Neuronal stem cell (in vitro differentiated cells): ENCODE measurements around the gene HLA-DMA.

ENCODE experiments used
- DNase-seq: peaks from one replicate; pipeline ENCODE4 v3.0.0-alpha.2; 2013; ENCODE audit warnings: low spot score
- H2AFZ ChIP-seq: one replicate; pipeline ENCODE4 v1.6.1; 2013; ENCODE audit warnings: mild to moderate bottlenecking, low read length, inconsistent platforms
- H2AK5ac ChIP-seq: 2 replicates; pipeline ENCODE4 v1.6.1; 2013; ENCODE audit warnings: low read depth, mild to moderate bottlenecking, inconsistent platforms, low read length, moderate library complexity, mixed read lengths
- H2BK120ac ChIP-seq: 2 replicates; pipeline ENCODE4 v1.6.1; 2013; ENCODE audit warnings: low read depth, mild to moderate bottlenecking, inconsistent platforms, low read length, moderate library complexity, mixed read lengths
- H2BK12ac ChIP-seq: one replicate; pipeline ENCODE4 v1.6.1; 2013; ENCODE audit warnings: low read length, inconsistent platforms
- H2BK15ac ChIP-seq: 2 replicates; pipeline ENCODE4 v1.6.1; 2013; ENCODE audit warnings: mild to moderate bottlenecking, low read length, inconsistent platforms, mixed read lengths
- H2BK5ac ChIP-seq: one replicate; pipeline ENCODE4 v1.6.1; 2013; ENCODE audit warnings: inconsistent platforms, mild to moderate bottlenecking, low read length, moderate library complexity
- H3K14ac ChIP-seq: one replicate; pipeline ENCODE4 v1.6.1; 2013; ENCODE audit warnings: low read length, inconsistent platforms
- H3K18ac ChIP-seq: 2 replicates; pipeline ENCODE4 v1.6.1; 2013; ENCODE audit warnings: low read length, inconsistent platforms
- H3K23ac ChIP-seq: 2 replicates; pipeline ENCODE4 v1.6.1; 2013; ENCODE audit warnings: low read depth, mild to moderate bottlenecking, mixed read lengths, low read length, inconsistent platforms; ENCODE audit not compliant: poor library complexity
- H3K27ac ChIP-seq: replicated peaks from 3 replicates; pipeline ENCODE4 v1.5.1; 2013; ENCODE audit warnings: low read length, inconsistent platforms
- H3K27me3 ChIP-seq, 3 experiments: 2 replicates each; pipeline ENCODE4 v1.6.1; 2013; ENCODE audit warnings: low read length in 3 of 3, mild to moderate bottlenecking in 2 of 3, inconsistent platforms in 1 of 3, low read depth in 1 of 3, mixed read lengths in 1 of 3, moderate library complexity in 1 of 3; ENCODE audit not compliant: control insufficient read depth in 3 of 3, insufficient read depth in 3 of 3
- H3K36me3 ChIP-seq, 2 donors: replicated peaks in 1 of 2; 2 replicates each; pipeline ENCODE4 v1.6.1; 2013; ENCODE audit warnings: low read length in 2 of 2; ENCODE audit not compliant: control insufficient read depth in 2 of 2, insufficient read depth in 2 of 2
- H3K4ac ChIP-seq: 2 replicates; pipeline ENCODE4 v1.6.1; 2013; ENCODE audit warnings: inconsistent platforms, mild to moderate bottlenecking, low read length, moderate library complexity
- H3K4me1 ChIP-seq, 2 donors: 1 replicate in 1 of 2; 2 replicates in 1 of 2; pipeline ENCODE4 v1.6.1; 2013; ENCODE audit warnings: low read length in 2 of 2, low read depth in 1 of 2; ENCODE audit not compliant: control insufficient read depth in 2 of 2, insufficient read depth in 1 of 2
- H3K4me2 ChIP-seq: one replicate; pipeline ENCODE4 v1.6.1; 2013; ENCODE audit warnings: mild to moderate bottlenecking, low read length, inconsistent platforms; ENCODE audit not compliant: insufficient read depth, poor library complexity, severe bottlenecking
- H3K4me3 ChIP-seq, 2 donors: 2 replicates each; pipeline ENCODE4 v1.5.1; 2013; ENCODE audit warnings: low read length in 2 of 2, mild to moderate bottlenecking in 2 of 2, inconsistent platforms in 1 of 2, moderate library complexity in 1 of 2
- H3K79me1 ChIP-seq: one replicate; pipeline ENCODE4 v1.6.1; 2013; ENCODE audit warnings: low read depth, mild to moderate bottlenecking, inconsistent platforms, low read length, moderate library complexity
- H3K9ac ChIP-seq: one replicate; pipeline ENCODE4 v1.6.1; 2013; ENCODE audit warnings: mild to moderate bottlenecking, low read depth, low read length, inconsistent platforms; ENCODE audit not compliant: poor library complexity
- H3K9me3 ChIP-seq, 2 donors: replicated peaks in 1 of 2; 2 replicates each; pipeline versions ENCODE3 to v1.6.1; 2013; ENCODE audit warnings: low read length in 2 of 2, mild to moderate bottlenecking in 2 of 2, inconsistent platforms in 1 of 2, low read depth in 1 of 2, mixed read lengths in 1 of 2, moderate library complexity in 1 of 2; ENCODE audit not compliant: control insufficient read depth in 2 of 2, insufficient read depth in 1 of 2
- H4K8ac ChIP-seq: one replicate; pipeline ENCODE4 v1.6.1; 2013; ENCODE audit warnings: low read depth, mild to moderate bottlenecking, inconsistent platforms, low read length, moderate library complexity
- H4K91ac ChIP-seq: one replicate; pipeline ENCODE4 v1.6.1; 2013; ENCODE audit warnings: low read length, low read depth, mild to moderate bottlenecking, inconsistent platforms; ENCODE audit not compliant: poor library complexity

Gene HLA-DMA

GRCh38 chr6:32903952-32904351, 48.9 kb downstream of the HLA-DMA start:
- Histone ChIP-seq H3K14ac (no peak overlapping the region), H4K91ac (no peak overlapping the region), H2BK12ac (no peak overlapping the region), H3K9ac (no peak overlapping the region), H3K4me2 (no peak overlapping the region), H3K9me3 (no peaks in the 10 kb centered on the region), H3K4me3 (no peak overlapping the region), H3K18ac (no peak overlapping the region), H3K4me1 (no peaks in the 10 kb centered on the region), H3K79me1 (no peaks in the 10 kb centered on the region), H2AFZ (no peak overlapping the region), H3K23ac (no peak overlapping the region), H3K27ac (no peak overlapping the region), H2BK5ac (no peak overlapping the region), H3K36me3 (peaks cover 4 to 11% of the 10 kb centered on the region in 2 donors), H2BK15ac (no peak overlapping the region), H3K4ac (no peak overlapping the region), H4K8ac (no peak overlapping the region), H2BK120ac (no peak overlapping the region), H2AK5ac (no peak overlapping the region), H3K27me3 (no peaks in the 10 kb centered on the region)
- no peak for DNase-seq
